Measurements from ENCODE around the gene TOM1L2. TPM values are rescaled to one million over a fixed set of nuclear protein-coding genes. Genes with fewer than 3 reads are reported as not detected.

Gene TOM1L2
- total RNA-seq, 1 experiment from 2014 or later = 24.1 TPM

GRCh38 chr17:17989618-17990017 is 17.4 kb upstream of the TOM1L2 start:
- ATAC-seq (no peak), DNase-seq (ENCODE audit: low read depth, low spot score) (no peak)
- ChIA-PET CTCF (interaction anchor here (1.4 kb wide), 1 partner anchor 15 kb away, joined by 4 read pairs; no protein-coding TSS in a partner anchor), RAD21 (ENCODE audit: low non-redundant PET in 1 of 2, low total read pairs in 2 of 2, uncharacterized antibody in 2 of 2, unreplicated experiment in 2 of 2) (no interaction called here), POLR2A (no interaction called here)
- H3K36me3 ChIP-seq (ENCODE audit: control insufficient read depth in 1 of 2, insufficient read depth in 2 of 2, low read length in 2 of 2) = no peaks in the 10 kb centered on the region
- no TSS peak for BruUV-seq (replicated peaks)
- H3K9me2 ChIP-seq (ENCODE audit: insufficient read depth) = no peaks in the 10 kb centered on the region
- H4K20me1 ChIP-seq (ENCODE audit: insufficient read depth) = no peaks in the 10 kb centered on the region
- no peak overlapping the region for H3K4me3 ChIP-seq (replicated peaks in 1 of 2; ENCODE audit: low read depth in 1 of 2, low read length in 2 of 2)
- H2AFZ ChIP-seq (ENCODE audit: low read depth, low read length, poor library complexity, severe bottlenecking) = no peak overlapping the region
- no peaks in the 10 kb centered on the region for H3K27me3 ChIP-seq (ENCODE audit: insufficient read depth, low read length)
- H3K4me1 ChIP-seq (ENCODE audit: control insufficient read depth in 1 of 2, insufficient read depth in 2 of 2, low read length in 2 of 2) = peaks cover 18 to 32% of the 10 kb centered on the region in 2 experiments
- no peak overlapping the region for H3K9ac ChIP-seq (ENCODE audit: low read length)
- intact Hi-C loops (cut with micrococcal nuclease) = loop anchor here (2.0 to 5.0 kb wide), 2 partner anchors 48 to 67 kb away; partner anchors contain the start of genes ATPAF2 and GID4
- H3K9me3 ChIP-seq (ENCODE audit: control insufficient read depth in 1 of 2, insufficient read depth in 1 of 2, low read depth in 1 of 2, low read length in 2 of 2) = no peaks in the 10 kb centered on the region
- H3K4me2 ChIP-seq (ENCODE audit: low read length) = no peak overlapping the region
- H3K27ac ChIP-seq (ENCODE audit: low read depth, low read length) = no peak overlapping the region
- TF ChIP-seq REST (IDR thresholded peaks at IDR 0.05; ENCODE audit: low read depth) (no peak), SP1 (IDR thresholded peaks at IDR 0.05; ENCODE audit: low read depth) (no peak), YY1 (IDR thresholded peaks at IDR 0.05; ENCODE audit: extremely low read depth, insufficient replicate concordance, low read depth, low read length) (no peak), ZNF274 (IDR thresholded peaks at IDR 0.05; ENCODE audit: low read depth, low read length) (no peak), EGR1 (IDR thresholded peaks at IDR 0.05; ENCODE audit: low read depth) (no peak), ZFX (IDR thresholded peaks at IDR 0.05) (no peak), JUND (IDR thresholded peaks at IDR 0.05) (no peak), CBX3 (IDR thresholded peaks at IDR 0.05; ENCODE audit: low read depth) (no peak), SIN3A (IDR thresholded peaks at IDR 0.05; ENCODE audit: low read depth) (no peak), POLR2AphosphoS5 (IDR thresholded peaks at IDR 0.05; ENCODE audit: low read depth, low read length) (no peak), SRF (IDR thresholded peaks at IDR 0.05; ENCODE audit: low read depth) (no peak)
- TF ChIP-seq, protein P1, sequence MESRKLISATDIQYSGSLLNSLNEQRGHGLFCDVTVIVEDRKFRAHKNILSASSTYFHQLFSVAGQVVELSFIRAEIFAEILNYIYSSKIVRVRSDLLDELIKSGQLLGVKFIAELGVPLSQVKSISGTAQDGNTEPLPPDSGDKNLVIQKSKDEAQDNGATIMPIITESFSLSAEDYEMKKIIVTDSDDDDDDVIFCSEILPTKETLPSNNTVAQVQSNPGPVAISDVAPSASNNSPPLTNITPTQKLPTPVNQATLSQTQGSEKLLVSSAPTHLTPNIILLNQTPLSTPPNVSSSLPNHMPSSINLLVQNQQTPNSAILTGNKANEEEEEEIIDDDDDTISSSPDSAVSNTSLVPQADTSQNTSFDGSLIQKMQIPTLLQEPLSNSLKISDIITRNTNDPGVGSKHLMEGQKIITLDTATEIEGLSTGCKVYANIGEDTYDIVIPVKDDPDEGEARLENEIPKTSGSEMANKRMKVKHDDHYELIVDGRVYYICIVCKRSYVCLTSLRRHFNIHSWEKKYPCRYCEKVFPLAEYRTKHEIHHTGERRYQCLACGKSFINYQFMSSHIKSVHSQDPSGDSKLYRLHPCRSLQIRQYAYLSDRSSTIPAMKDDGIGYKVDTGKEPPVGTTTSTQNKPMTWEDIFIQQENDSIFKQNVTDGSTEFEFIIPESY (IDR thresholded peaks at IDR 0.05; ENCODE audit: extremely low read depth, insufficient replicate concordance, low read length) = no peak
- TF ChIP-seq, protein P2, sequence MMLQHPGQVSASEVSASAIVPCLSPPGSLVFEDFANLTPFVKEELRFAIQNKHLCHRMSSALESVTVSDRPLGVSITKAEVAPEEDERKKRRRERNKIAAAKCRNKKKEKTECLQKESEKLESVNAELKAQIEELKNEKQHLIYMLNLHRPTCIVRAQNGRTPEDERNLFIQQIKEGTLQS (IDR thresholded peaks at IDR 0.05) = no peak
- TF ChIP-seq, protein P3, sequence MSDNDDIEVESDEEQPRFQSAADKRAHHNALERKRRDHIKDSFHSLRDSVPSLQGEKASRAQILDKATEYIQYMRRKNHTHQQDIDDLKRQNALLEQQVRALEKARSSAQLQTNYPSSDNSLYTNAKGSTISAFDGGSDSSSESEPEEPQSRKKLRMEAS (IDR thresholded peaks at IDR 0.05) = no peak
- no peaks in the 10 kb centered on the region for H3K79me2 ChIP-seq (ENCODE audit: insufficient read depth, low read length)
